NOMO-1 (cell line): ENCODE measurements around the gene ADD2.
"Not testable (repeated sequence)": the region's sequence is repeated elsewhere in the genome, so short reads cannot be mapped to it uniquely, and the experiment has no call there.

Experiments used
- DNase-seq, 2 experiments: peaks; one replicate each; lab custom pipeline; 2025; ENCODE audit not compliant: unreplicated experiment in 2 of 2; lab: John Stamatoyannopoulos, UW

ADD2 gene

GRCh38 chr2:70752396-70752795, 15.6 kb downstream of the ADD2 start:
- DNase-seq, result no peak

GRCh38 chr2:70751881-70752280, 16.1 kb downstream of the ADD2 start:
- DNase-seq, result no peak

GRCh38 chr2:70750320-70750719, 17.7 kb downstream of the ADD2 start:
- no peak for DNase-seq

GRCh38 chr2:70748002-70748784, 19.8 kb downstream of the ADD2 start:
- DNase-seq, result no peak

GRCh38 chr2:70747284-70747683, 20.7 kb downstream of the ADD2 start:
- no peak for DNase-seq

GRCh38 chr2:70746094-70746974, 21.7 kb downstream of the ADD2 start:
- no peak for DNase-seq

- no peak for DNase-seq
Observed at GRCh38 chr2:70745276-70745825, 22.6 kb downstream of the ADD2 start.

- no peak for DNase-seq
Observed at GRCh38 chr2:70744397-70744796, 23.6 kb downstream of the ADD2 start.

GRCh38 chr2:70743677-70744076, 24.3 kb downstream of the ADD2 start:
- no peak for DNase-seq

GRCh38 chr2:70743068-70743467, 24.9 kb downstream of the ADD2 start:
- no peak for DNase-seq

- DNase-seq, result not testable (repeated sequence)
Observed at GRCh38 chr2:70739492-70739891, 28.5 kb downstream of the ADD2 start.

GRCh38 chr2:70738159-70738558, 29.8 kb downstream of the ADD2 start:
- DNase-seq, result no peak

- no peak for DNase-seq
Observed at GRCh38 chr2:70735071-70735470, 32.9 kb downstream of the ADD2 start.

GRCh38 chr2:70733646-70734180, 34.3 kb downstream of the ADD2 start:
- no peak for DNase-seq

- no peak for DNase-seq
Observed at GRCh38 chr2:70732766-70733645, 35.0 kb downstream of the ADD2 start.

GRCh38 chr2:70730730-70731129, 37.3 kb downstream of the ADD2 start:
- no peak for DNase-seq

GRCh38 chr2:70729647-70730046, 38.4 kb downstream of the ADD2 start:
- no peak for DNase-seq

GRCh38 chr2:70728128-70728527, 39.9 kb downstream of the ADD2 start:
- DNase-seq, result no peak

GRCh38 chr2:70726947-70727725, 40.9 kb downstream of the ADD2 start:
- no peak for DNase-seq

- no peak for DNase-seq
Observed at GRCh38 chr2:70725505-70725904, 42.5 kb downstream of the ADD2 start.
